Karpas-422 (cell line): ENCODE measurements around the gene C16orf82. TPM values are rescaled to one million over a fixed set of nuclear protein-coding genes. Genes with fewer than 3 reads are reported as not detected.

Source experiments
- DNase-seq: peaks from one replicate; pipeline ENCODE4 v3.0.0-alpha.2; 2015
- H2AFZ ChIP-seq: fragments of 200-600 bp; sonication (generic); 2 replicates; pipeline ENCODE4 v1.6.1; 2014; ENCODE audit warnings: antibody characterized with exemption, low read length, mixed read lengths
- H3K27ac ChIP-seq: fragments of 200-600 bp; sonication (generic); 2 replicates; pipeline ENCODE4 v1.5.1; 2014; ENCODE audit warnings: mild to moderate bottlenecking, low read length, moderate library complexity
- H3K27me3 ChIP-seq: fragments of 200-600 bp; sonication (generic); 2 replicates; pipeline ENCODE4 v1.6.1; 2014; ENCODE audit warnings: low read length, mixed read lengths
- H3K36me3 ChIP-seq: fragments of 200-600 bp; sonication (generic); 2 replicates; pipeline ENCODE4 v1.6.1; 2014; ENCODE audit warnings: low read length, mixed read lengths; ENCODE audit not compliant: insufficient read depth
- H3K4me1 ChIP-seq: fragments of 200-600 bp; sonication (generic); 2 replicates; pipeline ENCODE4 v1.6.1; 2014; ENCODE audit warnings: mild to moderate bottlenecking, low read length, mixed read lengths
- H3K4me2 ChIP-seq: fragments of 200-600 bp; sonication (generic); 2 replicates; pipeline ENCODE4 v1.6.1; 2014; ENCODE audit warnings: low read length, low read depth, mild to moderate bottlenecking; ENCODE audit not compliant: poor library complexity, severe bottlenecking
- H3K4me3 ChIP-seq: fragments of 200-600 bp; sonication (generic); 2 replicates; pipeline ENCODE4 v1.5.1; 2014; ENCODE audit warnings: mild to moderate bottlenecking, antibody characterized with exemption, low read length, mixed read lengths
- H3K79me2 ChIP-seq: fragments of 200-600 bp; sonication (generic); 2 replicates; pipeline ENCODE4 v1.6.1; 2014; ENCODE audit warnings: mild to moderate bottlenecking, low read length, mixed read lengths
- H3K9ac ChIP-seq: fragments of 200-600 bp; sonication (generic); 2 replicates; pipeline ENCODE4 v1.6.0; 2014; ENCODE audit warnings: low read length
- H3K9me2 ChIP-seq: fragments of 200-600 bp; sonication (generic), shearing (Covaris generic); replicated peaks from 2 replicates; pipeline ENCODE4 v1.6.0; 2014; ENCODE audit warnings: mild to moderate bottlenecking, low read length, moderate library complexity; ENCODE audit not compliant: insufficient read depth
- H3K9me3 ChIP-seq: fragments of 300-700, 200-600 bp; sonication (generic); 2 replicates; pipeline ENCODE4 v1.6.1; 2014; ENCODE audit warnings: low read length, mixed read lengths
- H4K20me1 ChIP-seq: fragments of 200-600 bp; sonication (generic); 2 replicates; pipeline ENCODE4 v1.6.1; 2014; ENCODE audit warnings: mild to moderate bottlenecking, antibody characterized with exemption, low read length, low read depth; ENCODE audit not compliant: insufficient read depth
- total RNA-seq: library from RNA; depleted of rRNA; stranded (reverse); fragments of >200 nt; shearing (Covaris generic); gene quantifications from 2 replicates; pipeline ENCODE4 v1.2.3, GENCODE V29; 2014; ENCODE audit warnings: low replicate concordance

Gene C16orf82
- total RNA-seq, 1 experiment from 2014 or later: not detected

- Histone ChIP-seq H3K9me2 (no peaks in the 10 kb centered on the region), H3K79me2 (no peaks in the 10 kb centered on the region), H3K9ac (no peak overlapping the region), H3K4me2 (no peak overlapping the region), H3K4me3 (no peak overlapping the region), H4K20me1 (no peaks in the 10 kb centered on the region), H3K27me3 (no peaks in the 10 kb centered on the region), H3K36me3 (no peaks in the 10 kb centered on the region), H2AFZ (no peak overlapping the region), H3K27ac (no peak overlapping the region), H3K9me3 (no peaks in the 10 kb centered on the region), H3K4me1 (no peaks in the 10 kb centered on the region)
- no peak for DNase-seq
Observed at GRCh38 chr16:27098366-27099049, 31.8 kb downstream of the C16orf82 start.

- no peak for DNase-seq
- Histone ChIP-seq H3K27ac (no peak overlapping the region), H3K9ac (no peak overlapping the region), H3K79me2 (no peaks in the 10 kb centered on the region), H2AFZ (no peak overlapping the region), H4K20me1 (no peaks in the 10 kb centered on the region), H3K27me3 (no peaks in the 10 kb centered on the region), H3K9me2 (no peaks in the 10 kb centered on the region), H3K9me3 (no peaks in the 10 kb centered on the region), H3K4me1 (no peaks in the 10 kb centered on the region), H3K4me2 (no peak overlapping the region), H3K36me3 (no peaks in the 10 kb centered on the region), H3K4me3 (no peak overlapping the region)
Observed at GRCh38 chr16:27102701-27103575, 36.2 kb downstream of the C16orf82 start.

- Histone ChIP-seq H3K27ac (no peak overlapping the region), H3K9me2 (no peaks in the 10 kb centered on the region), H3K4me2 (no peak overlapping the region), H3K79me2 (no peaks in the 10 kb centered on the region), H3K36me3 (no peaks in the 10 kb centered on the region), H3K27me3 (no peaks in the 10 kb centered on the region), H3K9ac (no peak overlapping the region), H2AFZ (no peak overlapping the region), H3K9me3 (no peaks in the 10 kb centered on the region), H4K20me1 (no peaks in the 10 kb centered on the region), H3K4me1 (no peaks in the 10 kb centered on the region), H3K4me3 (no peak overlapping the region)
- DNase-seq: no peak
Observed at GRCh38 chr16:27103954-27104353, 37.2 kb downstream of the C16orf82 start.

- H3K9ac ChIP-seq: no peak overlapping the region
- H3K4me2 ChIP-seq: no peak overlapping the region
- H3K9me2 ChIP-seq: no peaks in the 10 kb centered on the region
- H3K9me3 ChIP-seq: no peaks in the 10 kb centered on the region
- no peak overlapping the region for H3K27ac ChIP-seq
- H3K4me1 ChIP-seq: no peaks in the 10 kb centered on the region
- H3K36me3 ChIP-seq: no peaks in the 10 kb centered on the region
- DNase-seq: no peak
- H4K20me1 ChIP-seq: no peaks in the 10 kb centered on the region
- H3K4me3 ChIP-seq: no peak overlapping the region
- H3K79me2 ChIP-seq: no peaks in the 10 kb centered on the region
- no peak overlapping the region for H2AFZ ChIP-seq
- H3K27me3 ChIP-seq: no peaks in the 10 kb centered on the region
Observed at GRCh38 chr16:27106305-27106704, 39.6 kb downstream of the C16orf82 start.

- peak; percentile 49 for DNase-seq
- Histone ChIP-seq H3K27ac (no peak overlapping the region), H3K9me2 (no peaks in the 10 kb centered on the region), H3K9me3 (no peaks in the 10 kb centered on the region), H3K9ac (no peak overlapping the region), H3K79me2 (no peaks in the 10 kb centered on the region), H4K20me1 (no peaks in the 10 kb centered on the region), H3K4me1 (no peaks in the 10 kb centered on the region), H3K27me3 (no peaks in the 10 kb centered on the region), H3K4me2 (no peak overlapping the region), H3K4me3 (no peak overlapping the region), H3K36me3 (no peaks in the 10 kb centered on the region), H2AFZ (no peak overlapping the region)
Observed at GRCh38 chr16:27107185-27107592, 40.5 kb downstream of the C16orf82 start.

- H3K36me3 ChIP-seq: no peaks in the 10 kb centered on the region
- no peak overlapping the region for H3K4me2 ChIP-seq
- no peak overlapping the region for H3K9ac ChIP-seq
- no peak overlapping the region for H2AFZ ChIP-seq
- H3K27ac ChIP-seq: no peak overlapping the region
- no peaks in the 10 kb centered on the region for H3K9me2 ChIP-seq
- H4K20me1 ChIP-seq: no peaks in the 10 kb centered on the region
- H3K79me2 ChIP-seq: no peaks in the 10 kb centered on the region
- H3K4me1 ChIP-seq: peaks cover 1% of the 10 kb centered on the region; the same call in 1 of the 2 replicates
- no peak overlapping the region for H3K4me3 ChIP-seq
- H3K9me3 ChIP-seq: no peaks in the 10 kb centered on the region
- no peak for DNase-seq
- no peaks in the 10 kb centered on the region for H3K27me3 ChIP-seq
Observed at GRCh38 chr16:27108051-27108770, 41.5 kb downstream of the C16orf82 start.

- no peak overlapping the region for H2AFZ ChIP-seq
- H3K27me3 ChIP-seq: no peaks in the 10 kb centered on the region
- no peaks in the 10 kb centered on the region for H3K79me2 ChIP-seq
- H3K4me3 ChIP-seq: no peak overlapping the region
- H3K9me2 ChIP-seq: no peaks in the 10 kb centered on the region
- no peaks in the 10 kb centered on the region for H3K9me3 ChIP-seq
- no peak overlapping the region for H3K27ac ChIP-seq
- no peak overlapping the region for H3K4me2 ChIP-seq
- no peak overlapping the region for H3K9ac ChIP-seq
- H4K20me1 ChIP-seq: no peaks in the 10 kb centered on the region
- DNase-seq: no peak
- no peaks in the 10 kb centered on the region for H3K36me3 ChIP-seq
- H3K4me1 ChIP-seq: peaks cover 5% of the 10 kb centered on the region; the same call in 1 of the 2 replicates
Observed at GRCh38 chr16:27108826-27109665, 42.3 kb downstream of the C16orf82 start.
